ENCODE results near the gene PEX11B.

Gene PEX11B

GRCh38 chr1:145908653-145909052 is 9.9 kb downstream of the PEX11B start:
- ATAC-seq, result no peak
- TF ChIP-seq PATZ1 (CRISPR knock-in tag; IDR thresholded peaks at IDR 0.05; ENCODE audit: borderline replicate concordance), result no peak
- no peak for TF ChIP-seq TOX (CRISPR knock-in tag; IDR thresholded peaks at IDR 0.05; ENCODE audit: borderline replicate concordance)
- TF ChIP-seq TCF4 (CRISPR knock-in tag; IDR thresholded peaks at IDR 0.05; ENCODE audit: borderline replicate concordance), result no peak

- TF ChIP-seq BACH2 (CRISPR knock-in tag; IDR thresholded peaks at IDR 0.05; ENCODE audit: borderline replicate concordance) (no peak), SNAI2 (CRISPR knock-in tag; IDR thresholded peaks at IDR 0.05) (no peak), PPARA (CRISPR knock-in tag; IDR thresholded peaks at IDR 0.05; ENCODE audit: borderline replicate concordance) (no peak), ZNF8 (CRISPR knock-in tag; IDR thresholded peaks at IDR 0.05) (no peak), TOX (CRISPR knock-in tag; IDR thresholded peaks at IDR 0.05; ENCODE audit: borderline replicate concordance) (no peak), ISL1 (CRISPR knock-in tag; IDR thresholded peaks at IDR 0.05) (no peak), CREB5 (CRISPR knock-in tag; IDR thresholded peaks at IDR 0.05; ENCODE audit: low read depth) (no peak), OSR1 (CRISPR knock-in tag; IDR thresholded peaks at IDR 0.05) (no peak), ZFP3 (CRISPR knock-in tag; IDR thresholded peaks at IDR 0.05) (no peak), GLIS3 (CRISPR knock-in tag; IDR thresholded peaks at IDR 0.05) (no peak), TSHZ2 (CRISPR knock-in tag; IDR thresholded peaks at IDR 0.05) (no peak), ZC3H10 (CRISPR knock-in tag; IDR thresholded peaks at IDR 0.05) (no peak), ARNTL (CRISPR knock-in tag; IDR thresholded peaks at IDR 0.05; ENCODE audit: borderline replicate concordance, low read depth) (no peak), ZFP30 (CRISPR knock-in tag; IDR thresholded peaks at IDR 0.05) (no peak), TCF4 (CRISPR knock-in tag; IDR thresholded peaks at IDR 0.05; ENCODE audit: borderline replicate concordance) (no peak), ZNF565 (CRISPR knock-in tag; conservative IDR thresholded peaks at IDR 0.05; ENCODE audit: low read depth) (no peak), PATZ1 (CRISPR knock-in tag; IDR thresholded peaks at IDR 0.05; ENCODE audit: borderline replicate concordance) (no peak), CSRNP3 (CRISPR knock-in tag; IDR thresholded peaks at IDR 0.05) (no peak), ESRRG (CRISPR knock-in tag; IDR thresholded peaks at IDR 0.05) (no peak)
- no peak; the same call in 2 of the 3 replicates for ATAC-seq
These were observed 11.4 kb downstream of the PEX11B start for GRCh38 chr1:145906954-145907753.

Data from SK-N-SH treated with all-trans-retinoic acid at 6 μM for 48 hours (cell line).